H9 (cell line): ENCODE results near the gene FAM114A1. TPM values are rescaled to one million over a fixed set of nuclear protein-coding genes. Genes with fewer than 3 reads are reported as not detected.

Experiments used
- DNase-seq: peaks from one replicate; pipeline ENCODE4 v3.0.0-alpha.2; 2017
- H2AFZ ChIP-seq: one replicate; pipeline ENCODE4 v1.6.1; 2013; ENCODE audit warnings: mild to moderate bottlenecking, low read length, control low read depth, moderate library complexity
- H2AK5ac ChIP-seq: 2 replicates; pipeline ENCODE4 v1.6.1; 2013; ENCODE audit warnings: low read length, control low read depth, mixed read lengths; ENCODE audit not compliant: insufficient read length
- H2BK120ac ChIP-seq: one replicate; pipeline ENCODE4 v1.6.1; 2013; ENCODE audit warnings: low read depth, mild to moderate bottlenecking, low read length, control low read depth, inconsistent platforms; ENCODE audit not compliant: poor library complexity, severe bottlenecking
- H2BK12ac ChIP-seq: 2 replicates; pipeline ENCODE4 v1.6.1; 2013; ENCODE audit warnings: low read length, control low read depth, mixed read lengths, low read depth; ENCODE audit not compliant: insufficient read length
- H2BK15ac ChIP-seq: 2 replicates; pipeline ENCODE4 v1.6.1; 2013; ENCODE audit warnings: low read depth, low read length, control low read depth
- H2BK20ac ChIP-seq: one replicate; pipeline ENCODE4 v1.6.1; 2013; ENCODE audit warnings: low read depth, mild to moderate bottlenecking, low read length, control low read depth, inconsistent platforms; ENCODE audit not compliant: poor library complexity, severe bottlenecking
- H2BK5ac ChIP-seq: 2 replicates; pipeline ENCODE4 v1.6.1; 2013; ENCODE audit warnings: low read length, control low read depth, mixed read lengths; ENCODE audit not compliant: insufficient read length
- H3K14ac ChIP-seq: 2 replicates; pipeline ENCODE4 v1.6.1; 2013; ENCODE audit warnings: low read length, control low read depth; ENCODE audit not compliant: insufficient read depth
- H3K18ac ChIP-seq: 2 replicates; pipeline ENCODE4 v1.6.1; 2013; ENCODE audit warnings: low read depth, mild to moderate bottlenecking, mixed read lengths, low read length, control low read depth; ENCODE audit not compliant: insufficient read length
- H3K23ac ChIP-seq: 2 replicates; pipeline ENCODE4 v1.6.1; 2013; ENCODE audit warnings: low read length, control low read depth, mixed read lengths, low read depth; ENCODE audit not compliant: insufficient read length
- H3K23me2 ChIP-seq: 2 replicates; pipeline ENCODE4 v1.6.1; 2013; ENCODE audit warnings: low read depth, mild to moderate bottlenecking, mixed read lengths, low read length, control low read depth; ENCODE audit not compliant: insufficient read length, poor library complexity, severe bottlenecking
- H3K27ac ChIP-seq: 2 replicates; pipeline ENCODE4 v1.5.1; 2013; ENCODE audit warnings: low read length, control low read depth, mixed read lengths, low read depth; ENCODE audit not compliant: insufficient read length
- H3K27me3 ChIP-seq: 2 replicates; pipeline ENCODE4 v1.6.1; 2013; ENCODE audit warnings: low read length, control low read depth, inconsistent platforms; ENCODE audit not compliant: insufficient read depth
- H3K4ac ChIP-seq: 2 replicates; pipeline ENCODE4 v1.6.1; 2013; ENCODE audit warnings: low read depth, mild to moderate bottlenecking, control low read depth, inconsistent platforms, low read length, moderate library complexity
- H3K4me1 ChIP-seq: 2 replicates; pipeline ENCODE4 v1.6.1; 2013; ENCODE audit warnings: low read length, control low read depth, inconsistent platforms; ENCODE audit not compliant: insufficient read depth
- H3K4me2 ChIP-seq: 2 replicates; pipeline ENCODE4 v1.6.1; 2013; ENCODE audit warnings: low read length, control low read depth, mixed read lengths; ENCODE audit not compliant: insufficient read length, insufficient read depth
- H3K56ac ChIP-seq: 2 replicates; pipeline ENCODE4 v1.6.1; 2013; ENCODE audit warnings: low read depth, mild to moderate bottlenecking, mixed read lengths, low read length, control low read depth; ENCODE audit not compliant: insufficient read length
- H3K79me1 ChIP-seq: 2 replicates; pipeline ENCODE4 v1.6.1; 2013; ENCODE audit warnings: low read depth, mild to moderate bottlenecking, moderate library complexity, low read length, control low read depth, inconsistent platforms; ENCODE audit not compliant: insufficient read depth, poor library complexity, severe bottlenecking
- H3K79me2 ChIP-seq: 2 replicates; pipeline ENCODE4 v1.6.1; 2013; ENCODE audit warnings: low read length, control low read depth, inconsistent platforms; ENCODE audit not compliant: insufficient read depth
- H3K9ac ChIP-seq: 2 replicates; pipeline ENCODE4 v1.6.1; 2013; ENCODE audit warnings: low read length, control low read depth, mixed read lengths; ENCODE audit not compliant: insufficient read length; ENCODE audit errors: extremely low read depth
- H3K9me3 ChIP-seq: one replicate; pipeline ENCODE4 v1.6.1; 2013; ENCODE audit warnings: low read depth, low read length, inconsistent platforms; ENCODE audit not compliant: control insufficient read depth
- H3T11ph ChIP-seq: one replicate; pipeline ENCODE4 v1.6.1; 2013; ENCODE audit warnings: mild to moderate bottlenecking, low read length, control low read depth, inconsistent platforms
- H4K20me1 ChIP-seq: one replicate; pipeline ENCODE4 v1.6.1; 2013; ENCODE audit not compliant: control insufficient read depth, insufficient read length, insufficient read depth
- H4K5ac ChIP-seq: 2 replicates; pipeline ENCODE4 v1.6.1; 2013; ENCODE audit warnings: low read depth, mild to moderate bottlenecking, mixed read lengths, low read length, control low read depth; ENCODE audit not compliant: insufficient read length
- H4K8ac ChIP-seq: replicated peaks from 2 replicates; pipeline ENCODE4 v1.6.1; 2013; ENCODE audit warnings: low read length, control low read depth, mixed read lengths, low read depth; ENCODE audit not compliant: insufficient read length
- H4K91ac ChIP-seq: 2 replicates; pipeline ENCODE4 v1.6.1; 2013; ENCODE audit warnings: low read depth, mild to moderate bottlenecking, moderate library complexity, mixed read lengths, low read length, control low read depth; ENCODE audit not compliant: insufficient read length
- H3K27ac Mint-ChIP-seq, 3 experiments: 2 replicates in 2 of 3; 3 replicates in 1 of 3; pipeline ENCODE4 v1.8.0; 2020 to 2021; ENCODE audit warnings: mixed read lengths in 3 of 3, mild to moderate bottlenecking in 1 of 3, moderate library complexity in 1 of 3
- H3K27me3 Mint-ChIP-seq: 2 replicates; pipeline ENCODE4 v1.8.0; 2021; ENCODE audit warnings: low read depth, mild to moderate bottlenecking, moderate library complexity, mixed read lengths
- H3K36me3 Mint-ChIP-seq, 3 experiments: 2 replicates in 2 of 3; 3 replicates in 1 of 3; pipeline ENCODE4 v1.8.0; 2020 to 2021; ENCODE audit warnings: low read depth in 3 of 3, mixed read lengths in 3 of 3; ENCODE audit not compliant: insufficient read depth in 1 of 3
- H3K4me1 Mint-ChIP-seq, 2 experiments: 2 replicates each; pipeline ENCODE4 v1.8.0; 2020; ENCODE audit warnings: mixed read lengths in 2 of 2
- H3K4me3 Mint-ChIP-seq, 2 experiments: 2 replicates in 1 of 2; 3 replicates in 1 of 2; pipeline ENCODE4 v1.8.0; 2020 to 2021; ENCODE audit warnings: mild to moderate bottlenecking in 2 of 2, mixed read lengths in 2 of 2, moderate library complexity in 1 of 2
- H3K9me3 Mint-ChIP-seq, 2 experiments: 2 replicates in 1 of 2; 3 replicates in 1 of 2; pipeline ENCODE4 v1.8.0; 2020; ENCODE audit warnings: mild to moderate bottlenecking in 2 of 2, mixed read lengths in 2 of 2, moderate library complexity in 1 of 2
- CTCF ChIP-seq: fragments of 200-600 bp; sonication (generic); conservative IDR thresholded peaks from 3 replicates; pipeline ENCODE4 v1.8.0; 2021; ENCODE audit warnings: antibody characterized with exemption, mild to moderate bottlenecking
- WGBS: extraction: QIAGEN DNeasy Blood & Tissue Kit; methylation state at CpG from one replicate; pipeline ENCODE4 v1.1.7; 2013; ENCODE audit warnings: missing lambda C conversion rate, low lambda C conversion rate, mixed read lengths; ENCODE audit not compliant: insufficient read length; ENCODE audit errors: extremely low coverage; 5-methylcytosine and 5-hydroxymethylcytosine counted together
- total RNA-seq: library from RNA; stranded (reverse); gene quantifications from 2 replicates; pipeline ENCODE4 v1.2.1, GENCODE V29; 2021

FAM114A1 gene
- total RNA-seq, 1 experiment from 2014 or later = 9.9 TPM

DNA sequence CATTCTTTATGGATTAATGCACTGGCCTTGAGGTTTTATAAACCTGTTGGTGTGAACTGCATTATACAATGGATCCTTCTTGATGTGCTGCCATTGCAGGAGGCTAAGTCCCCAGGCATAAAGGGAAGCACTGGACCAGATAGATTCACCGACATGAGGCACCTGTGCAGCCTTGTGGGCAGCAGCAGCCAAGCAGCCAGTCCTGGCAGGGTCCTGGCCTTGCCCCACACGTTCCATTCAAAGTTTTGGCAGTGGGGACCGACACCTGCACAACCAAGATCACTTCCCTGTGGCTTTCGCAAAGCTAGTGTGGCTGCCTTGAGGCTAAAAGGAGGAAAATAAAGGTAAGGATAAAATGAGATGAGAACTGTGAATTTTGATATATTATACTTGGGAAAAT, 111.5 kb downstream of the FAM114A1 start:
- H2BK120ac ChIP-seq = no peak overlapping the region
- H2BK20ac ChIP-seq = no peak overlapping the region
- no peak overlapping the region for H2BK12ac ChIP-seq
- H4K8ac ChIP-seq = no peak overlapping the region
- no peaks in the 10 kb centered on the region for H3K9me3 ChIP-seq
- no peak overlapping the region for H3K27ac ChIP-seq
- H4K5ac ChIP-seq = no peak overlapping the region
- Mint-ChIP-seq H3K27ac (no peak overlapping the region), H3K4me1 (peaks cover 3 to 4% of the 10 kb centered on the region in 2 experiments), H3K4me3 (no peak overlapping the region), H3K36me3 (no peaks in the 10 kb centered on the region), H3K27me3 (no peaks in the 10 kb centered on the region; the same call in none of the 2 replicates), H3K9me3 (no peaks in the 10 kb centered on the region)
- H3K4me1 ChIP-seq = no peaks in the 10 kb centered on the region
- H3K23me2 ChIP-seq = no peaks in the 10 kb centered on the region
- H2AFZ ChIP-seq = no peak overlapping the region
- H3K79me2 ChIP-seq = no peaks in the 10 kb centered on the region
- H4K20me1 ChIP-seq = no peaks in the 10 kb centered on the region
- H3K4me2 ChIP-seq = no peak overlapping the region
- H2BK5ac ChIP-seq = no peak overlapping the region
- no peaks in the 10 kb centered on the region for H3K79me1 ChIP-seq
- H2BK15ac ChIP-seq = no peak overlapping the region
- no peak overlapping the region for H3K14ac ChIP-seq
- H4K91ac ChIP-seq = no peak overlapping the region
- H3K56ac ChIP-seq = no peak overlapping the region
- H3K9ac ChIP-seq = no peak overlapping the region
- no peak for DNase-seq
- no peak overlapping the region for H3T11ph ChIP-seq
- no peak overlapping the region for H2AK5ac ChIP-seq
- no CpG with 5 or more reads among the region's 4 CpGs for WGBS
- no peak for TF ChIP-seq CTCF
- H3K4ac ChIP-seq = no peak overlapping the region
- no peak overlapping the region for H3K18ac ChIP-seq
- no peak overlapping the region for H3K23ac ChIP-seq
- H3K27me3 ChIP-seq = no peaks in the 10 kb centered on the region
